Measurements from ENCODE around the gene NFKBIL1. TPM values are rescaled to one million over a fixed set of nuclear protein-coding genes. Genes with fewer than 3 reads are reported as not detected.

NFKBIL1 gene
- total RNA-seq, 1 donor: 20.0 TPM

- no peak for DNase-seq (ENCODE audit: low read depth)
- no peak for TF ChIP-seq CTCF (IDR thresholded peaks at IDR 0.05; ENCODE audit: insufficient read depth, low read length)
- no peak overlapping the region for H3K4me3 ChIP-seq (ENCODE audit: low read depth, low read length)
Measured at GRCh38 chr6:31530659-31531058, 16.7 kb upstream of the NFKBIL1 start.

GRCh38 chr6:31531162-31531561 is 16.2 kb upstream of the NFKBIL1 start:
- H3K4me3 ChIP-seq (ENCODE audit: low read depth, low read length): no peak overlapping the region
- TF ChIP-seq CTCF (IDR thresholded peaks at IDR 0.05; ENCODE audit: insufficient read depth, low read length): no peak
- DNase-seq (ENCODE audit: low read depth): no peak

- TF ChIP-seq CTCF (IDR thresholded peaks at IDR 0.05; ENCODE audit: insufficient read depth, low read length): no peak
- no peak overlapping the region for H3K4me3 ChIP-seq (ENCODE audit: low read depth, low read length)
- no peak for DNase-seq (ENCODE audit: low read depth)
Measured at GRCh38 chr6:31531771-31532643, 15.4 kb upstream of the NFKBIL1 start.

GRCh38 chr6:31532644-31533454 is 14.6 kb upstream of the NFKBIL1 start:
- no peak overlapping the region for H3K4me3 ChIP-seq (ENCODE audit: low read depth, low read length)
- DNase-seq (ENCODE audit: low read depth): no peak
- no peak for TF ChIP-seq CTCF (IDR thresholded peaks at IDR 0.05; ENCODE audit: insufficient read depth, low read length)

- H3K4me3 ChIP-seq (ENCODE audit: low read depth, low read length): no peak overlapping the region
- TF ChIP-seq CTCF (IDR thresholded peaks at IDR 0.05; ENCODE audit: insufficient read depth, low read length): no peak
- DNase-seq (ENCODE audit: low read depth): no peak
Measured at GRCh38 chr6:31533455-31533841, 14.0 kb upstream of the NFKBIL1 start.

GRCh38 chr6:31534011-31534410 is 13.4 kb upstream of the NFKBIL1 start:
- no peak for DNase-seq (ENCODE audit: low read depth)
- H3K4me3 ChIP-seq (ENCODE audit: low read depth, low read length): no peak overlapping the region
- no peak for TF ChIP-seq CTCF (IDR thresholded peaks at IDR 0.05; ENCODE audit: insufficient read depth, low read length)

All from fibroblast of the aortic adventitia (primary cell).